Testis (tissue), 2 donors: ENCODE results near the gene ZNF438.

ENCODE experiments used
- CTCF ChIP-seq, 3 experiments: fragments of 450-650 bp in 2 of 3; fragments of 200-600 bp in 1 of 3; sonication (generic) in 1 of 3; IDR thresholded peaks; one replicate each; pipeline ENCODE4 v1.5.1; 2016 to 2019; ENCODE audit warnings: antibody characterized with exemption in 3 of 3, mild to moderate bottlenecking in 2 of 3, moderate library complexity in 1 of 3
- POLR2A ChIP-seq: fragments of 450-650 bp; IDR thresholded peaks from one replicate; pipeline ENCODE4 v1.6.1; 2017; ENCODE audit warnings: antibody characterized with exemption, mild to moderate bottlenecking, moderate library complexity

- TF ChIP-seq CTCF (IDR thresholded peaks at IDR 0.05) (no peak), POLR2A (no peak)
Measured at GRCh38 chr10:30902621-30903396, 128.9 kb downstream of the ZNF438 start.
